DOHH2 (cell line): ENCODE data around the gene SYT1.

ENCODE experiments used
- CTCF ChIP-seq: fragments of 200-600 bp; sonication (generic); IDR thresholded peaks from one replicate; pipeline ENCODE4 v1.5.1; 2014; ENCODE audit warnings: antibody characterized with exemption, mild to moderate bottlenecking, low read depth, low read length; ENCODE audit not compliant: poor library complexity, severe bottlenecking
- EZH2phosphoT487 ChIP-seq: fragments of 200-600 bp; sonication (generic); IDR thresholded peaks from 2 replicates; pipeline ENCODE4 v1.6.1; 2017; ENCODE audit warnings: borderline replicate concordance, mild to moderate bottlenecking, antibody characterized with exemption, low read length, moderate library complexity, mixed read lengths

GRCh38 chr12:78916845-78917480 is 52.4 kb downstream of the SYT1 start:
- TF ChIP-seq CTCF (no peak), EZH2phosphoT487 (no peak)
